Motor neuron (in vitro differentiated cells): ENCODE measurements around the gene KRTAP10-6. TPM values are rescaled to one million over a fixed set of nuclear protein-coding genes. Genes with fewer than 3 reads are reported as not detected.
A peak's percentile ranks its signal among the peaks of the same experiment; 100 is the strongest.
"Not testable (repeated sequence)": the region's sequence is repeated elsewhere in the genome, so short reads cannot be mapped to it uniquely, and the experiment has no call there.

Source experiments
- ATAC-seq, 8 experiments: fragments of 200-7000 bp; cut with Tn5 transposase; replicated peaks in 6 of 8; 2 replicates each; pipeline ENCODE4 v1.8.0; 2021; ENCODE audit warnings: mild to moderate bottlenecking in 8 of 8, moderate library complexity in 8 of 8
- H3K27ac ChIP-seq, 2 donors: fragments of 250-450 bp; sonication (Bioruptor Pico); 2 replicates each; pipeline ENCODE4 v1.9.0; 2021; ENCODE audit warnings: antibody characterized with exemption in 2 of 2, mild to moderate bottlenecking in 2 of 2, moderate library complexity in 1 of 2
- H3K4me1 ChIP-seq, 2 donors: fragments of 250-450 bp; sonication (Bioruptor Pico); replicated peaks in 1 of 2; 2 replicates each; pipeline ENCODE4 v1.6.1; 2021; ENCODE audit warnings: antibody characterized with exemption in 2 of 2, mild to moderate bottlenecking in 2 of 2, moderate library complexity in 1 of 2
- H3K4me3 ChIP-seq, 5 donors: fragments of 250-450 bp; sonication (Bioruptor Pico); 2 replicates each; pipeline ENCODE4 v1.9.0; 2021; ENCODE audit warnings: antibody characterized with exemption in 5 of 5, mild to moderate bottlenecking in 5 of 5, moderate library complexity in 4 of 5
- WGBS, 10 experiments: fragments of 450-650 bp; shearing (Covaris generic); methylation state at CpG; one replicate each; pipeline ENCODE4 v1.0.0; 2022; 5-methylcytosine and 5-hydroxymethylcytosine counted together
- in situ Hi-C, 9 experiments: fragments of 400-800 bp; cut with MboI; loops; one replicate each; pipeline ENCODE4 v1.15.0; 2021; ENCODE audit warnings: low sequenced_read_pairs in 9 of 9, low pct_unique_long_range_greater_than_20kb in 2 of 9; ENCODE audit not compliant: unreplicated experiment in 9 of 9
- total RNA-seq, 8 experiments: library from RNA; unstranded; fragments of 300-600 nt; gene quantifications; 2 replicates each; pipeline versions ENCODE4 v1.2.3 to v1.2.4, GENCODE V29; 2022

KRTAP10-6 gene
- total RNA-seq, 8 experiments from 2014 or later: 0.23 to 0.71 (median 0.35) TPM; not detected in 4

GRCh38 chr21:44589586-44590305, 2.6 kb downstream of the KRTAP10-6 start:
- no peak for ATAC-seq
- Histone ChIP-seq H3K27ac (no peak overlapping the region), H3K4me1 (no peaks in the 10 kb centered on the region), H3K4me3 (no peak overlapping the region)
- 20 to 76% (median 65%) methylated on average over 1 to 9 of the region's 24 CpGs; no CpG with 5 or more reads in 7 of the 10 experiments for WGBS, 10 experiments
- in situ Hi-C loops: no loop called here

- Histone ChIP-seq H3K4me3 (no peak overlapping the region), H3K4me1 (no peaks in the 10 kb centered on the region), H3K27ac (no peak overlapping the region)
- no peak for ATAC-seq
- 20 to 100% (median 80%) methylated on average over 1 to 2 of the region's 2 CpGs; no CpG with 5 or more reads in 3 of the 10 experiments for WGBS, 10 experiments
- in situ Hi-C loops: no loop called here
These were observed 3.2 kb downstream of the KRTAP10-6 start for GRCh38 chr21:44589094-44589493.

- Histone ChIP-seq H3K4me1 (peaks cover 3 to 10% of the 10 kb centered on the region in 2 donors), H3K4me3 (no peak overlapping the region), H3K27ac (no peak overlapping the region)
- ATAC-seq: no peak
- WGBS, 10 experiments: 43 to 100% (median 73%) methylated on average over 1 to 2 of the region's 3 CpGs; no CpG with 5 or more reads in 6 of the 10 experiments
- in situ Hi-C loops: no loop called here
These were observed 6.4 kb downstream of the KRTAP10-6 start for GRCh38 chr21:44585892-44586291.

- Histone ChIP-seq H3K4me3 (no peak overlapping the region), H3K27ac (no peak overlapping the region), H3K4me1 (peaks cover 3 to 10% of the 10 kb centered on the region in 2 donors)
- 0 to 100% (median 87%) methylated on average over 1 to 6 of the region's 6 CpGs for WGBS, 10 experiments
- ATAC-seq: peak; percentile 19 to 73 (median 49)
- in situ Hi-C loops: no loop called here
These were observed 8.5 kb downstream of the KRTAP10-6 start for GRCh38 chr21:44583800-44584147.

GRCh38 chr21:44583089-44583799, 9.1 kb downstream of the KRTAP10-6 start:
- 4 to 80% (median 13%) methylated on average over 1 to 7 of the region's 11 CpGs; no CpG with 5 or more reads in 5 of the 10 experiments for WGBS, 10 experiments
- ATAC-seq: peak in 7 of 8 experiments; percentile 22 to 92 (median 88)
- Histone ChIP-seq H3K4me1 (peaks cover 3 to 10% of the 10 kb centered on the region in 2 donors), H3K27ac (peak overlapping the region in 1 of 2 donors; percentile 7), H3K4me3 (no peak overlapping the region)
- in situ Hi-C loops: no loop called here

GRCh38 chr21:44582055-44582454, 10.2 kb downstream of the KRTAP10-6 start:
- Histone ChIP-seq H3K4me3 (no peak overlapping the region), H3K4me1 (peaks cover 3 to 10% of the 10 kb centered on the region in 2 donors), H3K27ac (no peak overlapping the region)
- WGBS, 10 experiments: 17 to 97% (median 86%) methylated on average over 2 to 10 of the region's 15 CpGs
- in situ Hi-C loops: no loop called here
- ATAC-seq: no peak

GRCh38 chr21:44581158-44581557, 11.1 kb downstream of the KRTAP10-6 start:
- peaks cover 3 to 10% of the 10 kb centered on the region in 2 donors for H3K4me1 ChIP-seq
- H3K4me3 ChIP-seq: no peak overlapping the region
- no peak for ATAC-seq
- H3K27ac ChIP-seq: no peak overlapping the region
- in situ Hi-C loops: no loop called here
- 29 to 89% (median 80%) methylated on average over 2 to 3 of the region's 3 CpGs; no CpG with 5 or more reads in 1 of the 10 experiments for WGBS, 10 experiments

- ATAC-seq, H3K27ac ChIP-seq, in situ Hi-C loops, H3K4me3 ChIP-seq: not testable (repeated sequence)
- H3K4me1 ChIP-seq: peaks cover 3 to 10% of the 10 kb centered on the region in 2 donors
- 0 to 80% (median 51%) methylated on average over 1 to 3 of the region's 19 CpGs; no CpG with 5 or more reads in 5 of the 10 experiments for WGBS, 10 experiments
These were observed 12.0 kb downstream of the KRTAP10-6 start, which contains the start of gene KRTAP10-5 for GRCh38 chr21:44580231-44580821. Gene KRTAP10-5, minus strand, starts transcription at chr21:44580604. Its CDS starts 26 bp downstream, at chr21:44580578.

GRCh38 chr21:44579833-44580144, 12.5 kb downstream of the KRTAP10-6 start:
- no peak for ATAC-seq
- peaks cover 3 to 10% of the 10 kb centered on the region in 2 donors for H3K4me1 ChIP-seq
- H3K27ac ChIP-seq: no peak overlapping the region
- no peak overlapping the region for H3K4me3 ChIP-seq
- in situ Hi-C loops: no loop called here
- WGBS, 10 experiments: 67 to 80% methylated on average over 1 to 3 of the region's 7 CpGs; no CpG with 5 or more reads in 8 of the 10 experiments

GRCh38 chr21:44579056-44579832, 13.1 kb downstream of the KRTAP10-6 start:
- Histone ChIP-seq H3K4me1 (peaks cover 3 to 10% of the 10 kb centered on the region in 2 donors), H3K27ac (no peak overlapping the region), H3K4me3 (no peak overlapping the region)
- in situ Hi-C loops: no loop called here
- 50 to 100% (median 84%) methylated on average over 1 to 3 of the region's 22 CpGs; no CpG with 5 or more reads in 6 of the 10 experiments for WGBS, 10 experiments
- ATAC-seq: no peak

- no peak for ATAC-seq
- 17 to 89% (median 42%) methylated on average over 2 to 9 of the region's 17 CpGs; no CpG with 5 or more reads in 5 of the 10 experiments for WGBS, 10 experiments
- Histone ChIP-seq H3K27ac (no peak overlapping the region), H3K4me1 (peaks cover 3 to 5% of the 10 kb centered on the region in 2 donors), H3K4me3 (no peak overlapping the region)
- in situ Hi-C loops: no loop called here
These were observed 13.8 kb downstream of the KRTAP10-6 start for GRCh38 chr21:44578371-44579055.

- H3K4me1 ChIP-seq: no peaks in the 10 kb centered on the region
- in situ Hi-C loops: no loop called here
- no peak overlapping the region for H3K27ac ChIP-seq
- ATAC-seq: no peak
- 33 to 93% (median 71%) methylated on average over 1 to 4 of the region's 10 CpGs; no CpG with 5 or more reads in 4 of the 10 experiments for WGBS, 10 experiments
- no peak overlapping the region for H3K4me3 ChIP-seq
These were observed 16.3 kb downstream of the KRTAP10-6 start for GRCh38 chr21:44576025-44576420.
